GM18519 (cell line): Measurements from ENCODE around the gene EXOC3.
"Not testable (repeated sequence)": the region's sequence is repeated elsewhere in the genome, so short reads cannot be mapped to it uniquely, and the experiment has no call there.

Experiments
- ATAC-seq: cut with Tn5 transposase; IDR thresholded peaks from one replicate; pipeline ENCODE4 v1.9.1; 2021; ENCODE audit warnings: mild to moderate bottlenecking, moderate library complexity; ENCODE audit not compliant: unreplicated experiment, low FRiP score

Gene EXOC3

GRCh38 chr5:483011-483410 lies 40.0 kb downstream of the EXOC3 start:
- no peak for ATAC-seq

- no peak for ATAC-seq
These were observed 40.6 kb downstream of the EXOC3 start for GRCh38 chr5:483434-484140.

- ATAC-seq = no peak
These were observed 41.6 kb downstream of the EXOC3 start for GRCh38 chr5:484556-484955.

- no peak for ATAC-seq
These were observed 42.4 kb downstream of the EXOC3 start for GRCh38 chr5:485113-485945.

- ATAC-seq = no peak
These were observed 43.0 kb downstream of the EXOC3 start for GRCh38 chr5:485946-486491.

GRCh38 chr5:486597-486996 lies 43.6 kb downstream of the EXOC3 start:
- ATAC-seq = not testable (repeated sequence)

- no peak for ATAC-seq
These were observed 45.3 kb downstream of the EXOC3 start for GRCh38 chr5:488241-488640.

- ATAC-seq = no peak
These were observed 46.0 kb downstream of the EXOC3 start for GRCh38 chr5:488744-489688.

GRCh38 chr5:489689-490080 lies 46.7 kb downstream of the EXOC3 start:
- ATAC-seq = no peak

- no peak for ATAC-seq
These were observed 47.4 kb downstream of the EXOC3 start for GRCh38 chr5:490116-491106.

GRCh38 chr5:491119-491855 lies 48.3 kb downstream of the EXOC3 start:
- ATAC-seq = no peak

GRCh38 chr5:491856-492155 lies 48.8 kb downstream of the EXOC3 start:
- ATAC-seq = no peak

- no peak for ATAC-seq
These were observed 49.4 kb downstream of the EXOC3 start for GRCh38 chr5:492314-492893.

- no peak for ATAC-seq
These were observed 50.2 kb downstream of the EXOC3 start for GRCh38 chr5:493119-493701.

- ATAC-seq = no peak
These were observed 50.8 kb downstream of the EXOC3 start for GRCh38 chr5:493758-494157.

- ATAC-seq = no peak
These were observed 51.8 kb downstream of the EXOC3 start for GRCh38 chr5:494667-495255.

- ATAC-seq = no peak
These were observed 53.1 kb downstream of the EXOC3 start for GRCh38 chr5:496028-496427.
